ENCODE results near the gene SLC6A6.

The SLC6A6 gene

GRCh38 chr3:14491396-14492190, 89.2 kb downstream of the SLC6A6 start:
- DNase-seq, result no peak

GRCh38 chr3:14492948-14493881, 90.8 kb downstream of the SLC6A6 start:
- DNase-seq, result no peak

- DNase-seq, result no peak
Observed at GRCh38 chr3:14494279-14494972, 92.0 kb downstream of the SLC6A6 start.

- no peak for DNase-seq
Observed at GRCh38 chr3:14494973-14495300, 92.5 kb downstream of the SLC6A6 start.

- DNase-seq, result no peak
Observed at GRCh38 chr3:14496351-14496750, 93.9 kb downstream of the SLC6A6 start.

- peak in 1 of 2 experiments; percentile 34 for DNase-seq
Observed at GRCh38 chr3:14497321-14497720, 94.9 kb downstream of the SLC6A6 start.

- no peak for DNase-seq
Observed at GRCh38 chr3:14502472-14502871, 100.1 kb downstream of the SLC6A6 start.

GRCh38 chr3:14503033-14503705, 100.8 kb downstream of the SLC6A6 start:
- no peak for DNase-seq

- no peak for DNase-seq
Observed at GRCh38 chr3:14503706-14504065, 101.3 kb downstream of the SLC6A6 start.

GRCh38 chr3:14505001-14505802, 102.8 kb downstream of the SLC6A6 start:
- no peak for DNase-seq

- DNase-seq, result no peak
Observed at GRCh38 chr3:14505803-14506500, 103.5 kb downstream of the SLC6A6 start.

- no peak for DNase-seq
Observed at GRCh38 chr3:14506626-14507304, 104.4 kb downstream of the SLC6A6 start.

- peak in 1 of 2 experiments; percentile 17 for DNase-seq
Observed at GRCh38 chr3:14507305-14507741, 104.9 kb downstream of the SLC6A6 start.

- DNase-seq, result no peak
Observed at GRCh38 chr3:14507757-14508504, 105.5 kb downstream of the SLC6A6 start.

GRCh38 chr3:14508505-14508819, 106.1 kb downstream of the SLC6A6 start:
- DNase-seq, result no peak

GRCh38 chr3:14508966-14509795, 106.8 kb downstream of the SLC6A6 start:
- peak; percentile 39 to 59 for DNase-seq

GRCh38 chr3:14509796-14510100, 107.3 kb downstream of the SLC6A6 start:
- DNase-seq, result no peak

- no peak for DNase-seq
Observed at GRCh38 chr3:14510838-14511622, 108.6 kb downstream of the SLC6A6 start.
